ENCODE results near the gene TRAK1.

Gene TRAK1

GRCh38 chr3:42159147-42159546 lies 68.0 kb downstream of the TRAK1 start:
- DNase-seq: no peak

- DNase-seq: no peak
Observed at GRCh38 chr3:42159706-42160472, 68.7 kb downstream of the TRAK1 start.

GRCh38 chr3:42161050-42161935 lies 70.1 kb downstream of the TRAK1 start:
- no peak for DNase-seq

- no peak for DNase-seq
Observed at GRCh38 chr3:42162462-42162861, 71.3 kb downstream of the TRAK1 start.

GRCh38 chr3:42163622-42164244 lies 72.6 kb downstream of the TRAK1 start:
- DNase-seq: no peak

- no peak for DNase-seq
Observed at GRCh38 chr3:42164656-42165055, 73.5 kb downstream of the TRAK1 start.

- DNase-seq: no peak
Observed at GRCh38 chr3:42165211-42165610, 74.1 kb downstream of the TRAK1 start.

- no peak for DNase-seq
Observed at GRCh38 chr3:42166214-42166613, 75.1 kb downstream of the TRAK1 start.

- no peak for DNase-seq
Observed at GRCh38 chr3:42166662-42167300, 75.6 kb downstream of the TRAK1 start.

GRCh38 chr3:42169579-42170120 lies 78.5 kb downstream of the TRAK1 start:
- no peak for DNase-seq

GRCh38 chr3:42172047-42172654 lies 81.0 kb downstream of the TRAK1 start:
- no peak for DNase-seq

GRCh38 chr3:42173307-42173706 lies 82.2 kb downstream of the TRAK1 start:
- no peak for DNase-seq

GRCh38 chr3:42174679-42175385 lies 83.7 kb downstream of the TRAK1 start:
- peak; percentile 7 for DNase-seq

- DNase-seq: peak; percentile 5
Observed at GRCh38 chr3:42175386-42176240, 84.5 kb downstream of the TRAK1 start.

- DNase-seq: no peak
Observed at GRCh38 chr3:42176242-42177034, 85.3 kb downstream of the TRAK1 start.

GRCh38 chr3:42177068-42177800 lies 86.1 kb downstream of the TRAK1 start:
- DNase-seq: no peak

GRCh38 chr3:42177801-42178150 lies 86.6 kb downstream of the TRAK1 start:
- DNase-seq: no peak

GRCh38 chr3:42179110-42179725 lies 88.1 kb downstream of the TRAK1 start:
- DNase-seq: no peak

- DNase-seq: no peak
Observed at GRCh38 chr3:42180901-42181300, 89.7 kb downstream of the TRAK1 start.

Measured in NCI-H1092 treated with DMSO at 0.1 percent for 48 hours (cell line).